Activated T-helper 1 cell treated with Interleukin-2 at 50 U/mL for 16 hours (primary cell): ENCODE results near the gene GGPS1.
"Not testable (repeated sequence)": the region's sequence is repeated elsewhere in the genome, so short reads cannot be mapped to it uniquely, and the experiment has no call there.

Experiments used
- DNase-seq: peaks from one replicate; pipeline ENCODE4 v3.0.0-alpha.2; 2020; ENCODE audit warnings: low read depth

GGPS1 gene

DNA sequence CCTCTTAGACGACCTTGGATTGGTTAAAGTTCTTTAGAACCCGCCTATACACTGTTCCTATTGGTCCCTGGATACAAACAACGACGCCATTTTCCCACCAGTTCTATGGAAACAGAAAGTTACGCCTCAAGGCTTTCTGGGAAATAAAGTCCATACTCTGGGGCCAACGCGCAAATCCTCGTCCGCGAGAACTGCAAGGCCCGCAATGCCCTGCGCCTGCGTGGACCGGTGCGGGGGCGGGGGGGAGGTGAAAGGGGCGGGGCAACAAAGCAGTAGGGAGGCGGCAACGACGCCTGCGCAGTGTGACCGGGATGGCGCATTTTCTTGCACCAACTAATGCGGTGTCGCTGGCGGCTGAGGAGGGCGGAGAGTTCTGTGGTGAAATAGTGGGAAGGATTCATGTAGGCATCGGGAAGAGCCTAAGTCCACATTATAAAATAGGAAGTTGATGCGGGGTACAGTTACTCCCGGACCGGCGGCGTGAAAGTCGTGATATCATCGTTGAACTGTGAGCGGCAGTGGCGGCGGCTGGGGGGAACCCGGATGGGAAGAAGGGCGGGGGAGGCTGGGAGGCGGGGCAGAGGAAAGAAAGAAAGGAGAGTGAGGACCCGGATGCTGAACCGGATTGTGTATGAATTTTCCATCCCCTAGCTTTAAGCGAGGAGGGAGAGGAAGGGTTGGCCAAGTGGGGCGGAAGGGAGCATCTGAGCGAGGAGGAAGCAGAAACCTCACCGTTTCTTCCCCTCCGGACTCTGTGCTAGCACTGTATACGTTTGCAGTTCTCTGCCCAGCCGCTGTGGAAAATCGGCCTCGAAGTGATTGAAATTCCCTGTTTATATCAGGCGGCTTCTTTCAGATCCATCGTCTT lies at the start of gene GGPS1:
Gene GGPS1, plus strand, starts transcription at position 300 of the 868 bp plus-strand sequence. CDS start 6,695 bp downstream, outside the sequence.
- peak; percentile 96 for DNase-seq

DNA sequence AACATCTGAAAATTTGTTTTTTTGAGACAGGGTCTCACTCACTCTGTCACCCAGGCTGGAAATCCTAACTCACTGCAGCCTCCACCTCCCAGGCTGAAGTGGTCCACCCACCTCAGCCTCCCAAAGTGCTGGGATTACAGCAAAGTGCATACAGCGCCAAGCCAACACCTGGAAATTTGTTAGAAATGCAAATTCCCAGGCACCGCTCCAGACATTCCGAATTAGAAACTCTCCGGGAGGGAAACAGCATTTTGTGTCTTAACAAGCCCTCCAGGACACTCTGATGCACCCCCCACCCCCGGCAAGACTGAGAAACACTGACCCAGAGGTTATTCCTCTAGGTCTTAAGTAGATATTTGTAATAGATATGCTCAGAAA lies 49.5 kb upstream of the GGPS1 start:
- no peak for DNase-seq

DNA sequence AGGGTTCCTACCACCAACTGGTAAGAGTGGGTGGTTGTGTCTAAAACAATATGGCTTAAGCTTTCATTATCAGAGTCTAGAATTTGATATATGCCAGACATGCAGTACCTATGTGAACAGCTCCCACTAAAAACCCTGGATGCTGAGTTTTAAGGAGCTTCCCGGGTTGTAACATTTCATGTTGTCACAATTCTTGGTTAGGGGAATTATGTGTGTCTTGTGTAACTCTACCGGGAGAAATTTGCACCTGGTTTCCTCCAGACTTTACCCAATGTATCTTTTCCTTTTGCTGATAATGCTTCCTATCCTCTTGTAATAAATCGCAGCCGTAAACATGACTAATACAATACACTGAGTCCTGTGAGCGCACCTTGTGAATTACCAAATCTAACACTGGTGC lies 48.7 kb upstream of the GGPS1 start:
- DNase-seq, result no peak

DNA sequence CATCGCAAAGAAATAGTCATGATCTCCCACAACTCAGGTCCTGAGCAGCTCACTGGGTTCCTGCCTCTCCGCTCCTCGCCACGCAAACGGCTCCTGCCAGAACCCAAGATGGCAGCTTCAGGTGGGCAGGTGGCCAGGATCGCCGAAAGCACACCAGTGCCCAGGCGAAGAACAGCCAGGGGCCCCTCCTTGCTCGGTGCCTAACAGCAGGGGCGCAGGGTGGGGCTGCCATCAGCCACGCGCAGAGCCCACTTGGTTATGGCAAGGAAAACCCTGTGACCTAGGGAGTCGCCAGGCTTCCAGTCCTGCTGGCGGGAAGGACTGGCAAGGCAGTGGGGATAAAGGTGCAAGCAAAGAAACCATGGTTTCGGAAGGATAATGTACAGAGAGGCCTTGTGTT lies 47.9 kb upstream of the GGPS1 start:
- no peak for DNase-seq

DNA sequence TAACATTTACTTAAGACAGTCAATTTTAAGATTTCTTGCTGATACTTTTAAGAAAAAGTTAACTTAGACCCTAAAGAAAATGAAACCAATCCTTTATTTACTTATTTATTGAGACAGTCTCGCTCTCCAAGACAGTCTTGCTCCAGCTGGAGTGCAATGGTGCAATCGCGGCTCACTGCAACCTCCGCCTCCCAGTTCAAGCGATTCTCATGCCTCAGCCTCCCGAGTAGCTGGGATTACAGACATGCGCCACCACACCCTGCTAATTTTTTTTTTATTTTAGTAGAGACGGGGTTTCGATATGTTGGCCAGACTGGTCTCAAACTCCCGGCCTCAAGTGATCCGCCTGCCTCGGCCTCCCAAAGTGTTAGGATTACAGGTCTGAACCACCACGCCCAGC lies 44.7 kb upstream of the GGPS1 start:
- DNase-seq, result not testable (repeated sequence)

DNA sequence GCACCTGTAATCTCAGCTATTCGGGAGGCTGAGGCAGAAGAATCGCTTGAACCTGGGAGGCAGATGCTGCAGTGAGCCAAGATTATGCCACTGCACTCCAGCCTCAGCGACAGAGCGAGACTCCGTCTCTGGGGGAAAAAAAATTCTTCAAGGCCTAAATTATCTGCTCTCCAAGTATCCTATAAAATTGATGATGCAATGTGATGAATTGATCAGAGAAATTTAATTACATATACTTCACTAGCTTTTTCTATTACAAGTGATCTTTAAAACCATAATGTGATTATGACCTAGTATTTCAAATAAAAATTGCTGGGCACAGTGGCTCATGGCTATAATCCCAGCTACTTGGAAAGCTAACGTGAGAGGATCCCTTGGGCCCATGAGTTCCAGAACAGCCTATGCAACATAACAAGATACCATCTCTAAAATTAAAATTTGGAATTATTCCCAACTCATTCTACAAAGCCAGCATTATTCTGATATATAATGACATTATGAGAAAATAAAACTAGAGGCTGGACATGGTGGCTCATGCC lies 44.1 kb upstream of the GGPS1 start:
- no peak for DNase-seq

DNA sequence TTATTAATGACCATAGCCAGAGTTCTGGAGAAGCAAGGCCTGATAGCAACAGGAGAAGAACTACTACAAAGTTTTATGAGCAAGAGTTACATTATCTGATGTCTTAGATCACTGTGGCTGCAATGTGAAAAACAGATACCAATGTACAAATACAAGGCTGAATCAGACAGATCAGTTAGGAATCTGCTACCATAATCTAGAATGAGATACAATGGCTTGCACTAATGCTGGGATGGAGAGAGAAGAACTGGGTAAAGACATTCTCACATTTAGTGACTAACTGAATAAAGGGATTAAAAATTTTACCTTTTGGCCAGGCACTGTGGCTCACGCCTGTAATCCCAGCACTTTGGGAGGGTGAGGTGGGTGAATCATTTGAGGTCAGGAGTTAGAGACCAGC lies 41.7 kb upstream of the GGPS1 start:
- no peak for DNase-seq

DNA sequence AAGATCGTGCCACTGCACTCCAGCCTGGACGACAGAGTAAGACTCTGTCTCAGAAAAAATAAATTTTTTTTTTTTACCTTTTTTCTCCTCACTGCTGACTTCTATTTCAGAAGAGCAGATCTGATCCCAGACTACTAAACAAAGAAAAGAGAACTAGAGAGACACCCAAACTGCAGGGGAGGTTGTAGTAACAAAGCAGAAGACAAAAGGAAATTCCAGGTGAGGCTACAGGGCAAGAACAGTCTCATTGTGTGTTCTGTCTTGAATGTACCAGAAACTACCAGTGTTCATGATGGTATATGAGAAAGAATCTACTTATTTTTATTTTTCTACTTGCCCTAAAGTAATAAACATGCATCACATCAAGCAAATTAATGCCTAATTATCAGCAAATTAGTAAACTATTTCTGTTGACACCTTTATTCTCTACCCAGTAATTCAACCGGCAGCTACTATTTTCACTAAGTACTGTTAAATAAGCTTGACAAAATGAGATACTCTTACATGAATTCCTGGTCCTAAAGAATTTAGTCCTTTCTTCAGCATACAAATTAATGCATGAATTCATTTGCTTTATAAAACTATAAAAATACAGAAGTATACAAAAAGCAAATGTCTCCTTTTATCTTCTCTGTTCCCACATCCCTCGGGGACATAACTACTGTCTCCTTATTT lies 41.0 kb upstream of the GGPS1 start:
- DNase-seq, result no peak

DNA sequence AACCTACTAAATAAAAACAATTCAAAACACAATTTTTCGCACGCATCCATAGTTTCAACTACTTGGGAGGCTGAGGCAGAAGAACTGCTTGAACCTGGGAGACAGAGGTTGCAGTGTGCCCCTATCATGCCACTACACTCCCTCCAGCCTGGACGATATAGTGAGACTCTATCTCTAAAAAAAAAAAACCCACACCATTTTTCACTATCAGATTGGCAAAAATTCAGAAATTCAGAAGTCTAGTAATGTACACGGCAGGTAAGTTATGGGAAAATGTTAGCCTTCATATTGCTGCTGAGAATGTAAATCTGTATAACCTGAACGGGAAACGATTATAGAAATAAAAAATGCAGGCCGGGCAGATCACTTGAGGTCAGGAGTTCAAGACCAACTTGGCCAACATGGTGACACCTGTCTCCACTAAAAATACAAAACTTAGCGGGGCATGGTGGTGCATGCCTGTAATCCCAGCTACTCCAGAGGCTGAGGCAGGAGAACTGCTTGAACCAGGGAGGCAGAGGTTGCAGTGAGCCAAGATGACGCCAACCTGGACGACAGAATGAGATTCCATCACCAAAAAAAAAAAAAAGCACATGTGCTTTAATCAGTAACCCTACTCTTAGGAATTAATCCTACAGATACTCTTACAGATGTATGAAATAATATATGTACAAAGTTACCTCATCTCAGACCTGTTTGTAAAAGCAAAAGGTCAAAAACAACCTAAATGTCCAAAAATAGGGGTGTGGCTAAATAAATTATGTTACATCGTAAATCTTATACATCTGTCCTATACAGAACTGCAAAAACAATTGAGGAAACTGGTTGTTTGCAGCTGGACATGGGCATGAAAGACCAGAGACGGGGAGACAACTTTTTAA lies 38.3 kb upstream of the GGPS1 start:
- DNase-seq, result no peak

DNA sequence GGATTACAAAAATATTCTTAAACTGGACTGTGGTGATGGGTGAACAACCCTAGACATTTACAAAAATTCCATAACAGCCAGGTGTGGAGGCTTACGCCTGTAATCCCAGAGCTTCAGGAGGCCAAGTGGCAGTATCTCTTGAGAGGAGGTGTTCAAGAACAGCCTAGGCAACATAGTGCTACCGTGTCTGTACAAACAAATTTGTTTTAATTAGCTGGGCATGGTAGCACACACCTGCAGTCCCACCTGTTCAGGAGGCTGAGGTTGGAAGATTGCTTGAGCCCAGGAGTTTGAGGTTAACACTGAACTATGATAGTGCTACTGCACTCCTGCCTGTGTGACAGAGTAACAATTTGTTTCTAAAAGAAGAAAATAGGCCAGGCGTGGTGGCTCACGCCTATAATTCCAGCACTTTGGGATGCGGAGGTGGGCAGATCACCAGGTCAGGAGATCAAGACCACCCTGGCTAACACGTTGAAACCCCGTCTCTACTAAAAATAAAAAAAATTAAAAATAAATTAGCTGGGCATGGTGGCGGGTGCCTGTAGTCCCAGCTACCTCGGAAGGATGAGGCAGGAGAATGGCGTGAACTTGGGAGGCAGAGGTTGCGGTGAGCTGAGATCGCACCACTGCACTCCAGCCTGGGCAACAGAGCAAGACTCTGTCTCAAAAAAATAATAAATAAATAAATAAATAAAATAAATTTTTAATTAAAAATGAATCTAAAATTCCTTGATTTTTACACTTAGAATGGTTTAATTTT lies 37.4 kb upstream of the GGPS1 start:
- no peak for DNase-seq

DNA sequence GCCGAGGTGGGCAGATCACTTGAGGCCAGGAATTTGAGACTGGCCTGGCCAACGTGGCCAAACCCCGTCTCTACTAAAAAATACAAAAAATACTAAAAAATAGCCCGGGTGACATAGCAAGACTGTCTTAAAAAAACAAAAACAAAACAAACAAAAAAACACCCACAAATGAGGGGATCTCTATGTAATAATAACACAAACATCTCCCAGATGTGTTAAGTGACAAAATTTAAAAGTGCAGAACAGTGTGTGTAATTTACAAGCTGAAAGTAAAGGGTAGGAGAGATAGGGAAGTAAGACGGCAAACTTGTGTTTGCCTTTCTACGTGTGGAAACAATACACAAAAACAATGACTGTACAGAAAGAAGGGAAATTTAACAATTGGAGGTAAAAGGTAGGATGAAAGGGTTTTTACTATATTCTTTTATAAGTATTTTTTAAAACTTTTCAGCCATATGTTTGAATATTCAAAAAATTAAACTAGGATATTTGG lies 36.7 kb upstream of the GGPS1 start:
- DNase-seq, result no peak

DNA sequence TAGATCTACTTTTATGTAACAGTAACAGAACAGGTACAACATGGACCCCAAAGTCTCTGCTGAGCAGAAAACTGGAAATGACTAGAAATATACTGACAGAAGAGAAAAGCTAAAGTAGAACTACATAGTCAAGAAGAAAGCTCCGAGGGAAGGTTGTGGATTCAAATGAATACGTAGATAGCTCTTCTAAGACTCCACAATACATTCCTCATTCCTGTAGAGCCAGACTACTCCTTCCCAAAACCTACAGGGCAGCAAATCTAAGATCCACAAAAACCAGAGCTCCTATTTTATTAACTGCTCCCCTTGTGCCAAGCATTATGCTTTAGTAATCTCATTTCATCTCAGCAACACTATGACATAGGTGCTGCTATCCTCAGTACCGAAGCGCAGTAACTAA lies 35.6 kb upstream of the GGPS1 start:
- no peak for DNase-seq

DNA sequence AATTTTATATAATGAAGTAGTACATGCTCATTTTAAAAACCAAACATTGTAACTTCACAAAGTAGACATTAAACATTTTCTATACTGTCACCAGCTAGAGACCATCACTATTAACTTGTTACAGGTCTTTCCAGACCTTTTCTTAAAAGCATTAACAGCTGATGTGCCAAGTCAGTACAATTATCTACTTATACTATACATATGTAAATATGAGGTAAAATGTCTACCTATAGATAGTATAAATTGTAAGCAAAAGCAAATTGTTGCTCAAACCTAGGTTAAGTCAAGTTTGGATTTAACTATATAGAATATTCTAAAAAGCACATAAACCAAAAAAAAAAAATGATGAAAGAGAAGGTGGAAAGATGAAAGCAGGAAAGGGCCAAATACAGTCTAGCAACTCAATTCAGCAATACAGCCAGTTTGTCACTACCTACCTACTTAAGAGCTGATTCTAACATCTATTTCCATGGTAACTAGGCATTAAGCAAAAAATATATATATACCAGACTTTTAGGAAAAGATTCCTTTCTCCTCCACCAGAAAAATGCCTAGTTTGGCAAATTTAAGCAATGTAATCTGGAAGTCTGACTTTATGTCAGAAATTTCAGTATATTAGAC lies 34.9 kb upstream of the GGPS1 start:
- DNase-seq, result no peak

DNA sequence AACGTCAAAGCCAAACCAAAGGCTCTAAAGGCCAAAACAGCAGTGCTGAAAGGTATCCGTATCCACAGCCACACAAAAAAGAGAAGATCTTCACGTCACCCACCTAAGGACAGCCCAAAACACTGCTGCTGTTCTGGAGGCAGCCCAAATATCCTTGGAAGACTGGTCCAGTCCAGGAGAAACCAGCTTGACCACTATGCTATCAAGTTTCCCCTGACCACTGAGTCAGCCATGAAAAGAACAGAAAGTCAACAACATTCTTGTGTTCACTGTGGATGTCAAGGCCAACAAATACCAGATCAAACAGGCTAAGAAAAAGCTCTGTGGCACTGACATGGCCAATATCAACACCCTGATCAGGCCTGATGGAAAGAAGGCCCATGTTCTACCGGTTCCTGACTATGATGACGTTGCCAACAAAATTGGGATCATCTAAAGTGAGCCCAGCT lies 32.4 kb upstream of the GGPS1 start:
- no peak for DNase-seq

DNA sequence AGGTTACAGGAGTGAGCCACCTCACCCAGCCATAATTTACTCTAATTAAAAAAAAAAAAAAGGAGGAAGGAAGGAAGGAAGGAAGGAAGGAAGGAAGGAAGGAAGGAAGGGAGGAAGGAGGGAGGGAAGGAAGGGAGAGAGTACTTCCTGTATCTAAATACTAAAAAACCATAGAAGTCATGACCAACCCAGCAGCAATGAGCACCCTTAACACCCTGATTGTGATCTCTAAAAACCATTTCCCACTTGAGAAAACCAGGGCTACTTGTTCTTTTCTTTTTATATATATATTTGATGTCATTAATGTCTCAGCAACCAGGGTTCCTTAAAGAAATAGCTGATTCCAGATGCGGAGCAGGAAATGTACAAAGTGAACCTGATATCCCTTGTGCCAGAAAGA lies 31.6 kb upstream of the GGPS1 start:
- no peak for DNase-seq

DNA sequence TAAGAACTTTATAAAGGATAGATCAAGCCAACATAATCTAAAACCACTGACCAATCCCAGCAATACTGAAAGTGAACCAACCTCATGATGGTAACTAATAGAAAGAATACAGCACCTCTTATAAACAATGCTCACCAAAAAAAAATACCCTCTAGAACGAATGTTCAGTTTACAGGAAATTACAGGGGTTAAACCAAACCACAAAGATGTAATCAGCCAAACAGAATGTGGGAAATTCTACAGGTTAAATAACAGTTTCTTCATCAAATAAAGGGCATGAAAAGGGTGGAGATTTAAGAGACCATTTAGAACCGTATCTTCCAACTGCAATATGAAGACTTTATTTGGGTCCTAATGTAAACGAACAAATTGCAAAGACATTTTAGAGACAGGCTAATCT lies 30.8 kb upstream of the GGPS1 start:
- DNase-seq, result no peak

DNA sequence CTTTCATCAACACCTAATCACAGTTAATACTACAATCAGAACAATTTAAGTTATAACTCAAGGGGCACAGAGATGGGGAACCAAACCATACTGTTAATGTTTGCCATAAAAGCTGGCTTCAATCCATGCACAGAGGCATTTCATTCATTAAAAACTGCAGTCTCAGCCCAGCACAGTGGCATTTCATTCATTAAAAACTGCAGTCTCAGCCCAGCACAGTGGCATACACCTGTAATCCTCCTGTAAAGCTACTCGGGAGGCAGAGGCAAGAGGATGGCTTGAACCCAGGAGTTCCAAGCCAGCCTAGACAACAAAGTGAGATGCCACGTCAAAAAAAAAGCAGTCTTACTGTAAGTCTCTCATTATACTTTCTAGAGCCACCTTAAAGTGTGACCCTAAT lies 29.6 kb upstream of the GGPS1 start:
- DNase-seq, result no peak

DNA sequence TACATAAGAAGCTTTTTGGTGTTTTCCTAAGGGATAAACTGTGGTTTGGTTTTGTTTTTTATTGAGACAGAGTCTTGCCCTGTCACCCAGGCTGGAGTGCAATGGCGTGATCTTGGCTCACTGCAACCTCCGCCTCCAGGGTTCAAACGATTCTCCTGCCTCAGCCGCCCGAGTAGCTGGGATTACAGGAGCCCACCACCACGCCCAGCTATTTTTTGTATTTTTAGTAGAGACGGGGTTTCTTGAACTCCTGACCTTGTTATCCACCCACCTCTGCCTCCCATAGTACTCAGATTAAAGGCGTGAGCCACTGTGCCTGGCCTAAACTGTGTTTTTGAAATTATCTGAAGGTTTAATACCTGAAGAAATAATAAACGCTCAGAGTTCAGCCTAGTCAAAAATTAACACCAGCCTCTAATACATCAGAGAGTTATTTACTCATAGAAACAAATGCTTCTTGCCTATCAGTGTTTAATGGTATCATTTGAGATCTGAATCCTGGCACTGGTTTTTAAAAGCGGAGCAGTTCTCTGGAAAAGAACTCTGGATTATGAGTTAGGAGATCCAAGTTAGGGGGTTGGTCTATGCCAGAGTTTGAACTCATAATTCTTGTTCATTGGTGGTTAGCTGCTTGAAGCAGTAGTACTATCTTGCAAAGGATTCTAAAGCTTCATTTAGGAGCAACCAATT lies 29.1 kb upstream of the GGPS1 start:
- no peak for DNase-seq

DNA sequence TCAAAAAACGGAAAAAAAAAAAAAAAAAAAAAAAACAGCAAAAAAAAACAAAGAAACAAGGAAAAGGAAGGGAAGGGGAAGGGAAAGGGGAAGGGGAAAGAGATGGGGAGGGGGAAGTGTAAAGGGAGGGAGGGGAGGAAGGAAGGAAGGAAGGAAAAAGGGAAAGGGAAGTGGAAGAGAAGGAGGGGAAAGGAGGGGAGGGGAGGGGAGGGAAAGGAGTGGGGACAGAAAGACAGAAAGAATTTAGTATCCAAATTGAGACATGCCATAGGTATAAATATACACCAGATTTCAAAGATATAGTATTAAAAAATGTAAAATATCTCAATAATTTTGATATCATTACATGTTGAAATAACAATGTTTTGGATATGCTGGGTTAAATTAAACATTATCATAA lies 26.2 kb upstream of the GGPS1 start:
- DNase-seq, result no peak
